Subcutaneous adipose tissue (tissue), 4 donors: ENCODE data around the gene TEX11. TPM values are rescaled to one million over a fixed set of nuclear protein-coding genes. Genes with fewer than 3 reads are reported as not detected.

ENCODE experiments used
- CTCF ChIP-seq: fragments of 450-650 bp; IDR thresholded peaks from one replicate; pipeline ENCODE4 v1.5.1; 2016; ENCODE audit warnings: low read depth, mild to moderate bottlenecking, control low read depth, antibody characterized with exemption, moderate library complexity
- total RNA-seq, 4 donors: library from RNA; depleted of rRNA; stranded (reverse); fragments of >200 nt; gene quantifications; one replicate each; pipeline ENCODE4 v1.1.0, GENCODE V29; 2016

The TEX11 gene
- total RNA-seq, 4 donors from 2014 or later = not detected

GRCh38 chrX:70554948-70555347 is 353.6 kb downstream of the TEX11 start:
- TF ChIP-seq CTCF = no peak

- no peak for TF ChIP-seq CTCF
Measured at GRCh38 chrX:70554523-70554922, 354.0 kb downstream of the TEX11 start.

GRCh38 chrX:70554081-70554480 is 354.4 kb downstream of the TEX11 start:
- TF ChIP-seq CTCF = no peak

- TF ChIP-seq CTCF = no peak
Measured at GRCh38 chrX:70553516-70553915, 355.0 kb downstream of the TEX11 start.

- TF ChIP-seq CTCF = no peak
Measured at GRCh38 chrX:70552130-70552704, 356.3 kb downstream of the TEX11 start.

- TF ChIP-seq CTCF = no peak
Measured at GRCh38 chrX:70549429-70549828, 359.1 kb downstream of the TEX11 start.

- TF ChIP-seq CTCF = no peak
Measured at GRCh38 chrX:70535198-70535597, 373.3 kb downstream of the TEX11 start.
